GM19463 (cell line): ENCODE results near the gene GGA2.

Experiments
- ATAC-seq: cut with Tn5 transposase; IDR thresholded peaks from one replicate; pipeline ENCODE4 v1.9.1; 2021; ENCODE audit warnings: mild to moderate bottlenecking, moderate library complexity; ENCODE audit not compliant: unreplicated experiment

GGA2 gene

DNA sequence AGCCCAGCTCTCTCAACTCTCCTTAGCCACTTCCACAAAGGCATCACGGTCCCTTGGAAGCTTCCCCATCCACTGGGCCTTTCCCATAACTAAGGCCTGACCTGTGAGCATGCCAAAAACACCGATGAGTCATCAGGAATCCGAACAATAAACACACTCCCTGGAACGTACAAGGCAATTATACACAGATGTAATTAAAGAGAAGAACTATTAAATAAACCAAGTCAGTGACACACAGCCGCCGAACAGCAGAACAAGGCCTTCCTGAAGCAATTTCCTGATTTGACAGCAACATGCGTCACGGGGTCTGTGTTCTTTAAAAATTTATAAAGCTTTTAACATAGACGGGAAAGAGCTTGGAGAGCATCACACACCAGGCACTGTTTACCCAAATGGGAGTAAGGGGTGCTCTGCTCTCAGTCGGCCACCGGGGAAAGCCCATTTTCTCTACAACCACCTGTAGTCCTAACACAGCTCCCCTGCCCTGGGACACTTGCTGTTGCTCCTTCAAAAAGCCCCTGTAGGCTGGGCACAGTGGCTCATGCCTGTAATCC, 86.7 kb downstream of the GGA2 start:
- no peak for ATAC-seq

DNA sequence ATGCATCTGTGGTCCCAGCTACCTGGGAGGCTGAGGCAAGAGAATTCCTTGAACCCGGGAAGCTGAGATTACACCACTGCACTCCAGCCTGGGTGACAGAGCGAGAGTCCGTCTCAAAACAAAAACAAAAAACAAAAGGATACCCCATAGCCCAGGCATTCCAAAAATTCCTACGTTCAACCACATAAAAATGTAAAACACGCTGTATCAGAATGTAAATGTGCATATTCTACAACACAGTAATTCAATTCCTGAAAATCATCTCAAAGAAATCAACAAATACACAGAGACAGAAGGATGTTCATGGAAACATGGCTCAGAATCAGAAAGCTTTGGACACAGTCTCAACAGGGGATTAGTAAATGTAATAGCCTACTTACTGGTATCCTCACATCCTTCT, 90.3 kb downstream of the GGA2 start:
- no peak for ATAC-seq

DNA sequence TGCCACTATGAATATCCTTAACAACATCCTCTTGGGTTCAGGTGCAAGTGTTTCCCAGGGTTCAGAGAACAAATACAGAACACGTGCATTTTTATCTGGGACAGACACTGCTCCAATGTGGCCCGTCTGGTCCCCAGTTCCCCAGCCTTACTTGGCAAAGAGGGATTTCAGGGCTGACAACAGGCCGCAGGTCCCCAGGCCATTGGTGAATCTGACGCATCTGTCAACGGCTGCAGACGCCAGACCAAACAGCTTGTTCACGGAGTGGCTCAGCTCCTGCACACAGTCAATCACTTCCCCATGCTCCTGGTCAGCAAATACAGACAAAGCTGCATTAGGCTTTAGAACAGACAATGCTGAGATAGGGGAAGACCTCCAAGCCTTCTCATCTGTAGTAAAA, 93.5 kb downstream of the GGA2 start:
- ATAC-seq = no peak

DNA sequence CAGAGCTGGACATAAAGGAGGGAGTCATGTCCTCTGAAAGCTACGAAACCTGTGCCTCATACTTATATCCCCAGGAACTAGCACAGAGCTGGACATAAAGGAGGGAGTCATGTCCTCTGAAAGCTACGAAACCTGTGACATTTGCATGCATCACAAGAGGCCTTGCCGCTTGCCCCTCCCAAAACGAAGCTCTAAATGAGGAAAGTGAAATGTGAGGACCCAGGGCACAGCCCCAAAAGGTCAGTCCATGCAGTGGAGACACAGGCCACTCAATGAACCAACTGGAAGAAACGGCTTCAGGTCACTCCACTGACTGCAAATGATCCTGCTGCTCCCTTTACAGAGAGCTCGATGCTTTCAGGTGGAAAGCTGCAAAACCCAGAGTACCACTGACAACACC, 95.6 kb downstream of the GGA2 start:
- no peak for ATAC-seq
